Measurements from ENCODE around the gene ANKFN1.

The ANKFN1 gene

DNA sequence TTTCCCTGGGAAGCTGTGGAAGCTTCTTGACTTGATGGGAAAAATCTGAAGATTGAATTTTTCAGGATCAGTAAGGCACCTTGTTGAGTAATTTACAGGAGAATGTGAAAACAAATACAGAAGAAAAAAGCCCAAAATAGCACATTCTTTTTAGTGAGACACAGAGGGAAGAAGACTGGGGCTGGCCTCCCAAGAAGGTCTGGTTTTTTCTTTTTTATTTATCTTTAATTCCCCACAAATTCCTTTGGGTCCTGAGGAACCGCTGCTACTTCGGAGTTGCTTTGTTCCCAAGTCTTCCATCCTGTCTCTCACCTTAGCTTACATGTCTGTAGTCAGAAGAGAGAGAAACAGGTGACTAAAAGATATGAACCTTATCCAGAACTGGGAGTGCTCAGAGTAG lies 273.6 kb downstream of the ANKFN1 start:
- TF ChIP-seq GATA2 (IDR thresholded peaks at IDR 0.05; ENCODE audit: low read depth, low read length), result no peak
- no peak for TF ChIP-seq GATA3 (IDR thresholded peaks at IDR 0.05; ENCODE audit: low read depth, low read length)

- no peak for TF ChIP-seq GATA3 (IDR thresholded peaks at IDR 0.05; ENCODE audit: low read depth, low read length)
- TF ChIP-seq GATA2 (IDR thresholded peaks at IDR 0.05; ENCODE audit: low read depth, low read length), result no peak
Measured at GRCh38 chr17:56431736-56432135, 278.5 kb downstream of the ANKFN1 start.

- no peak for TF ChIP-seq GATA2 (IDR thresholded peaks at IDR 0.05; ENCODE audit: low read depth, low read length)
Measured at GRCh38 chr17:56432443-56432842, 279.2 kb downstream of the ANKFN1 start.

GRCh38 chr17:56434610-56435009 lies 281.3 kb downstream of the ANKFN1 start:
- TF ChIP-seq GATA3 (IDR thresholded peaks at IDR 0.05; ENCODE audit: low read depth, low read length) (no peak), GATA2 (IDR thresholded peaks at IDR 0.05; ENCODE audit: low read depth, low read length) (no peak)

DNA sequence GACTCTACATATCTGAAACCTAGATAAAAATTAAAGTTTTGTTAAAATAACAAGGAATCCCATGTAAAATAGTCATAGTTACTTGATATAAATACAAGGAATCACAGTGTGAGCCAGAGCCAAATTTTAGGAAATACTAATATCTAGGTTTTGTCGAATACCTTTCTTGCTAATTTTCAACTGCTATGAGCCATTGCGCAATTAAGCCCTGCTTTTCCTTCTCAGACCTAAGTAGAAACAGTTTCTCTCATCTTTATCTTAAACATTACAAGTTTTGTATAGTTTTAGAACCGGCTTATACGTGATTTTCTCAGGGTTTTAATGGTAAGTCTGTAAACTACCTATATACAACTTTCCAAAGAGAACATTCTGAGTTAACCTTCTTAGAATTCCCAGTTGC lies 282.9 kb downstream of the ANKFN1 start:
- TF ChIP-seq GATA3 (IDR thresholded peaks at IDR 0.05; ENCODE audit: low read depth, low read length) (no peak), GATA2 (IDR thresholded peaks at IDR 0.05; ENCODE audit: low read depth, low read length) (no peak)

DNA sequence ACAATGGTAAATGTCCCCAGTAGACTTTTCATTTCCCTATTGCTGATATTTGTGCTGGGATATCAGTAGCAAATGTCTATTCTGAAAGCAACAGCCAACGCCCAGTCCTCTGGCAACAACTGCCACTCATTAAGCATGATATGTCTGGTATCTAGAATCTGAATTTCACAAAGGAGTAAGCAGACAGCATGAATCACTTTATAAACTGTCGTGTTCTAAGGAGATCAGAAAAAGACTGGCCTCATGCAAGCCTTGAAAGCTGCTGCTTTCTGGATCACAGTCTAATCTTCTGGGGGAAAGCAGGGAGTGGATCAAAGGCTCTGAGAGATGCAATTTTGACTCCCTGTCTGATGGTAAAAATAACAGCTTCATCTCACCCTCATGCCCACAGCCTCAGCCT lies 287.1 kb downstream of the ANKFN1 start:
- TF ChIP-seq GATA3 (IDR thresholded peaks at IDR 0.05; ENCODE audit: low read depth, low read length) (no peak), GATA2 (IDR thresholded peaks at IDR 0.05; ENCODE audit: low read depth, low read length) (no peak)

DNA sequence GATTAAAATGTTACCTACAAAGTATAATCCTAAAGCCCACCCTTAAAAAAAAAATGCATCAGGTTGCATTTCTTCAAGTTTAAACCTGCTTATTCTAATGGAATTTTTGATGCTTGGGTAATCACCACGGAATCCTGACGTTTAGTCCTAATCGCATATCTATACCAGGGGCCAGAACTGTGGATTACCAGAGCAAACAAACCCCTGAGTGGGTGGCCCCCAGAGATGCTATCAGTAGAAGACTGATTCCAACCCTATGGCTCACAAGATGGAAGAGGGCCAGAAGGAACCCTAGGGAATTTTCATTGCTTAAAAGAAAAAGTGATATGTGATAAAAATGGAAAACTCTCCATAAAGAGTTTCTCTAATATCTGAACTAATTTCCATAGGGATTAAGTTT lies 288.0 kb downstream of the ANKFN1 start:
- TF ChIP-seq GATA2 (IDR thresholded peaks at IDR 0.05; ENCODE audit: low read depth, low read length) (no peak), GATA3 (IDR thresholded peaks at IDR 0.05; ENCODE audit: low read depth, low read length) (no peak)

- TF ChIP-seq GATA3 (IDR thresholded peaks at IDR 0.05; ENCODE audit: low read depth, low read length) (no peak), GATA2 (IDR thresholded peaks at IDR 0.05; ENCODE audit: low read depth, low read length) (no peak)
Measured at GRCh38 chr17:56445692-56446411, 292.6 kb downstream of the ANKFN1 start.

DNA sequence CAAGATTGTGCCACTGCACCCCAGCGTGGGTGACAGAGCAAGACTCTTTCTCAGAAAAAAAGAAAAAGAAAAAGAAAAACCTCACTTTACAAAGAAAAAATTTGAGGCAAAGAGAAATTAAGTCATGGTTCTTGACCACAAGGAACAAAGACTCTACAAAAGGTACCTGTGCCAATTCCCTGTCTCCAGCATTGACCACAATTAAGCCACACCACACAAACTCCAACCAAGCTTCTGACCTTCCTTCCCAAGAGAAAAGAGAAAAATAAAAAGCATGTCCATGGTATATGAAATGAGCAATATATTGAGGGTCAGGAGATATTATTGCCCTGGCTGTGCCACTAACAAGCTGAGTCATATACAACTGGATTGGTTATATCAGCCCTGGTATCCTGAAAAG lies 293.9 kb downstream of the ANKFN1 start:
- no peak for TF ChIP-seq GATA2 (IDR thresholded peaks at IDR 0.05; ENCODE audit: low read depth, low read length)
- TF ChIP-seq GATA3 (IDR thresholded peaks at IDR 0.05; ENCODE audit: low read depth, low read length), result no peak

- TF ChIP-seq GATA3 (IDR thresholded peaks at IDR 0.05; ENCODE audit: low read depth, low read length) (no peak), GATA2 (IDR thresholded peaks at IDR 0.05; ENCODE audit: low read depth, low read length) (no peak)
Measured at GRCh38 chr17:56448371-56448770, 295.1 kb downstream of the ANKFN1 start.

GRCh38 chr17:56449176-56449575 lies 295.9 kb downstream of the ANKFN1 start:
- no peak for TF ChIP-seq GATA3 (IDR thresholded peaks at IDR 0.05; ENCODE audit: low read depth, low read length)
- TF ChIP-seq GATA2 (IDR thresholded peaks at IDR 0.05; ENCODE audit: low read depth, low read length), result no peak

DNA sequence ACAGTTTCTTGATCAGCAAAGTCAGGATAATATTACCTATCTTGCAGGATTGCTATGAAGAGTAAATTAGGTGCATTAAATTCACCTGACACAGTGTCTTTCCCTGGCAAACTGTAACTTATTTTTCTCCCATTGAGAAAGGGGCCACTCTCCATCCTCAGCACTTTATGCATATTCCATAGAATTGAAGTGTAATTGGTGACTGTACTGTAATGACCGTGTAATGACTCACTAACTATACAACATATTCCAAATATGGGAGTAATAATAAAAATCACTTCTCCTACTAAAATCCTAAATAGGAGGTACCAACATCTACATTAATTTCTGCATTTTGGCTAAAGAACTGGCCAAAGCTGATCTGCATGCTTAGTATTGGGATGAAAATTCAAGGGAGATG lies 298.4 kb downstream of the ANKFN1 start:
- TF ChIP-seq GATA3 (IDR thresholded peaks at IDR 0.05; ENCODE audit: low read depth, low read length) (no peak), GATA2 (IDR thresholded peaks at IDR 0.05; ENCODE audit: low read depth, low read length) (no peak)

DNA sequence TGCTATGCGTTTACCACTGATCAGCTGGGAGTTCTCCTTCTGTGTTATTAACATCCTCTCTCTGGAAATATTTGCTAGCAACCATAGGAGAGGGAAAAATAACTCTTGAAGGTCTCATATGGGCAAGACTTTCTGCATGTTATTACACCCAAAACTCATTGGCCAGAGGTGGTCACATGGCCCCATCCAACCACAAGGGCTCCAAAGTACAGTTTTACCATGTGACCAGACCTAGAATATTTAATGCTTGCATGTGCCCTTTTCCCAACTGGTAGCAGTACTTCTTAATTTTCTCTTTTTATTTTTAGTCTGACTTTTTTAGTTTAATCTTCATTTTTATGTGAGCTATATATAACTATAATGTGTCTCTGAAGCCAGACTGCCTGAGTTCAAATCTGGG lies 299.2 kb downstream of the ANKFN1 start:
- TF ChIP-seq GATA2 (IDR thresholded peaks at IDR 0.05; ENCODE audit: low read depth, low read length) (no peak), GATA3 (IDR thresholded peaks at IDR 0.05; ENCODE audit: low read depth, low read length) (no peak)

GRCh38 chr17:56457501-56457900 lies 304.2 kb downstream of the ANKFN1 start:
- TF ChIP-seq GATA2 (IDR thresholded peaks at IDR 0.05; ENCODE audit: low read depth, low read length) (no peak), GATA3 (IDR thresholded peaks at IDR 0.05; ENCODE audit: low read depth, low read length) (no peak)

- TF ChIP-seq GATA2 (IDR thresholded peaks at IDR 0.05; ENCODE audit: low read depth, low read length), result no peak
- no peak for TF ChIP-seq GATA3 (IDR thresholded peaks at IDR 0.05; ENCODE audit: low read depth, low read length)
Measured at GRCh38 chr17:56465886-56466285, 312.6 kb downstream of the ANKFN1 start.

- TF ChIP-seq GATA3 (IDR thresholded peaks at IDR 0.05; ENCODE audit: low read depth, low read length), result no peak
- no peak for TF ChIP-seq GATA2 (IDR thresholded peaks at IDR 0.05; ENCODE audit: low read depth, low read length)
Measured at GRCh38 chr17:56468840-56469239, 315.6 kb downstream of the ANKFN1 start.

All from SH-SY5Y (cell line).